ENCODE measurements around the gene RRAGC. TPM values are rescaled to one million over a fixed set of nuclear protein-coding genes. Genes with fewer than 3 reads are reported as not detected.
"Not testable (repeated sequence)": the region's sequence is repeated elsewhere in the genome, so short reads cannot be mapped to it uniquely, and the experiment has no call there.

Gene RRAGC
- total RNA-seq, 1 donor from 2014 or later = 11.4 TPM

GRCh38 chr1:38812981-38813380 is 46.6 kb downstream of the RRAGC start:
- H3K27me3 Mint-ChIP-seq (ENCODE audit: insufficient read depth, low read depth) = peaks cover 18% of the 10 kb centered on the region
- Histone ChIP-seq H3K27me3 (peaks cover 64% of the 10 kb centered on the region), H2AFZ (replicated peaks) (no peak overlapping the region), H3K27ac (no peak overlapping the region), H3K4me1 (peaks cover 5% of the 10 kb centered on the region), H3K36me3 (no peaks in the 10 kb centered on the region), H4K20me1 (ENCODE audit: low read depth) (no peaks in the 10 kb centered on the region), H3K79me2 (ENCODE audit: low read depth) (no peaks in the 10 kb centered on the region), H3K9ac (no peak overlapping the region), H3K4me2 (no peak overlapping the region), H3K4me3 (no peak overlapping the region), H3K9me3 (ENCODE audit: low read depth) (no peaks in the 10 kb centered on the region), H3F3A (ENCODE audit: low read depth) (no peaks in the 10 kb centered on the region)
- no peak overlapping the region for H3K4me3 Mint-ChIP-seq
- DNase-seq (ENCODE audit: low spot score) = no peak
- H3K27ac Mint-ChIP-seq = peak overlapping the region; percentile 34
- H3K4me1 Mint-ChIP-seq = peaks cover 15% of the 10 kb centered on the region
- peaks cover 13% of the 10 kb centered on the region for H3K9me3 Mint-ChIP-seq
- TF ChIP-seq EZH2 (IDR thresholded peaks at IDR 0.05) (no peak), EZH2phosphoT487 (IDR thresholded peaks at IDR 0.05) (no peak), CTCF (IDR thresholded peaks at IDR 0.05) (no peak)
- H3K36me3 Mint-ChIP-seq = no peaks in the 10 kb centered on the region

GRCh38 chr1:38811466-38811865 is 48.1 kb downstream of the RRAGC start:
- not testable (repeated sequence) for H2AFZ ChIP-seq (replicated peaks); H3K9ac ChIP-seq; H3F3A ChIP-seq (ENCODE audit: low read depth); H3K4me2 ChIP-seq; DNase-seq (ENCODE audit: low spot score); H3K27ac ChIP-seq; H3K4me3 ChIP-seq; H3K36me3 ChIP-seq; H3K9me3 Mint-ChIP-seq; H3K9me3 ChIP-seq (ENCODE audit: low read depth); H3K27ac Mint-ChIP-seq; H3K79me2 ChIP-seq (ENCODE audit: low read depth); H3K36me3 Mint-ChIP-seq; H3K4me1 ChIP-seq; H3K4me3 Mint-ChIP-seq; H4K20me1 ChIP-seq (ENCODE audit: low read depth)
- H3K27me3 Mint-ChIP-seq (ENCODE audit: insufficient read depth, low read depth) = peaks cover 29% of the 10 kb centered on the region
- H3K4me1 Mint-ChIP-seq = peaks cover 15% of the 10 kb centered on the region
- H3K27me3 ChIP-seq = peaks cover 64% of the 10 kb centered on the region

- H3K4me2 ChIP-seq = no peak overlapping the region
- Mint-ChIP-seq H3K9me3 (no peaks in the 10 kb centered on the region), H3K27ac (no peak overlapping the region), H3K4me3 (no peak overlapping the region), H3K4me1 (peaks cover 13% of the 10 kb centered on the region), H3K27me3 (ENCODE audit: insufficient read depth, low read depth) (peaks cover 30% of the 10 kb centered on the region), H3K36me3 (no peaks in the 10 kb centered on the region)
- H3K36me3 ChIP-seq = no peaks in the 10 kb centered on the region
- TF ChIP-seq CTCF (IDR thresholded peaks at IDR 0.05) (no peak), EZH2 (IDR thresholded peaks at IDR 0.05) (no peak), EZH2phosphoT487 (IDR thresholded peaks at IDR 0.05) (no peak)
- H3K27me3 ChIP-seq = peaks cover 80% of the 10 kb centered on the region
- no peaks in the 10 kb centered on the region for H3K9me3 ChIP-seq (ENCODE audit: low read depth)
- peaks cover 4% of the 10 kb centered on the region for H3K4me1 ChIP-seq
- DNase-seq (ENCODE audit: low spot score) = no peak
- H4K20me1 ChIP-seq (ENCODE audit: low read depth) = peaks cover 3% of the 10 kb centered on the region
- no peak overlapping the region for H2AFZ ChIP-seq (replicated peaks)
- peaks cover 22% of the 10 kb centered on the region for H3F3A ChIP-seq (ENCODE audit: low read depth)
- no peak overlapping the region for H3K4me3 ChIP-seq
- no peaks in the 10 kb centered on the region for H3K79me2 ChIP-seq (ENCODE audit: low read depth)
- H3K27ac ChIP-seq = no peak overlapping the region
- H3K9ac ChIP-seq = no peak overlapping the region
Measured at GRCh38 chr1:38806090-38806489, 53.5 kb downstream of the RRAGC start.

- Mint-ChIP-seq H3K4me1 (peaks cover 15% of the 10 kb centered on the region), H3K36me3 (no peaks in the 10 kb centered on the region), H3K4me3 (peak overlapping the region; percentile 66), H3K9me3 (peaks cover 3% of the 10 kb centered on the region), H3K27ac (no peak overlapping the region), H3K27me3 (ENCODE audit: insufficient read depth, low read depth) (peaks cover 28% of the 10 kb centered on the region)
- Histone ChIP-seq H3K4me1 (peaks cover 4% of the 10 kb centered on the region), H3K4me2 (peak overlapping the region; percentile 91), H3K79me2 (ENCODE audit: low read depth) (no peaks in the 10 kb centered on the region), H3K9ac (no peak overlapping the region), H3K36me3 (no peaks in the 10 kb centered on the region), H3K4me3 (no peak overlapping the region), H3K9me3 (ENCODE audit: low read depth) (no peaks in the 10 kb centered on the region), H3K27me3 (peaks cover 80% of the 10 kb centered on the region), H3K27ac (no peak overlapping the region), H4K20me1 (ENCODE audit: low read depth) (peaks cover 3% of the 10 kb centered on the region), H3F3A (ENCODE audit: low read depth) (peaks cover 22% of the 10 kb centered on the region), H2AFZ (replicated peaks) (no peak overlapping the region)
- no peak for DNase-seq (ENCODE audit: low spot score)
- no peak for TF ChIP-seq CTCF (IDR thresholded peaks at IDR 0.05)
- TF ChIP-seq EZH2phosphoT487 (IDR thresholded peaks at IDR 0.05) = peak; percentile 5
Measured at GRCh38 chr1:38805036-38805435, 54.5 kb downstream of the RRAGC start.
